ENCODE measurements around the gene PRKN.

The PRKN gene

DNA sequence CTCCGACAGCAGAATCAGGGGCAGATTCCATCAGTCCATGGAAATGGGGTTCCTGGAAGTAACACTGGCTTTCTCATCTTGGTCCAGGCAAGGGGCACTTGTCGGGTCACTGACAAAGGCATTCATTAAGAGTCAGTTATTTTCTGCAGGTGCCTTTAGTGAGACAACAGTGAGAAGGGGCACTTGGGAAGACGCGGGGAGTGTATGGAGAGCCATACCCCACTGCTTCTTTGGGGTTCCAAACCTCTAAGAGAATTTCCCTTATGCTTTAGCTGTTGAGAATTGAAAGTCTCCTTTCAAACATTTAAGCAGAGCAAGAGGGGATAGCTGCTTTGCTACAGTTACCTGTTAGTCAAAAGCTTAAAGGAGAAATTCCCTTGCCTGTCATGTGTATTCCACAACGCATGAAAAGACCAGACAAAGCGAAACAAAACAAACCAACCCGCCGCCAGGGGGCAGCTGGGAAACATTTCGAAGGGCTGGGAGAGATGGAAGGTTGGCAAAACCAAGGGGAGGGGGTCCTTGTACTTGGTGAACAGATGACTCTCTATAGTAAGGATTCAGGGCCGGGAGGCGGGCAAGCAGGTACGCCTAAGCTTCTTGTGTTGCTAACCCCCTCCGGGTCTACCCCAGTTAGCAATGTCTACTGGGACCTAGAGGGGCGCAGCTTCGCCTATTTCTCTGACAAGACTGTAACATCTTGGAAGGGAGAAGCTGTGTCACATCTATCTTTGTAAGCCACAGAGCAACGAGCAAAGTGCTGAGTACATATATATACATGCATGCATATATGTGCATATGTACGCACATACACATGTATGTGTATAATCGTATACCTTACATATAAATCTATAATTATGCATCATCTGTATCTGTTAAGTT is 978.8 kb downstream of the PRKN start:
- no peak for DNase-seq (ENCODE audit: low read depth)
- TF ChIP-seq, protein P1, sequence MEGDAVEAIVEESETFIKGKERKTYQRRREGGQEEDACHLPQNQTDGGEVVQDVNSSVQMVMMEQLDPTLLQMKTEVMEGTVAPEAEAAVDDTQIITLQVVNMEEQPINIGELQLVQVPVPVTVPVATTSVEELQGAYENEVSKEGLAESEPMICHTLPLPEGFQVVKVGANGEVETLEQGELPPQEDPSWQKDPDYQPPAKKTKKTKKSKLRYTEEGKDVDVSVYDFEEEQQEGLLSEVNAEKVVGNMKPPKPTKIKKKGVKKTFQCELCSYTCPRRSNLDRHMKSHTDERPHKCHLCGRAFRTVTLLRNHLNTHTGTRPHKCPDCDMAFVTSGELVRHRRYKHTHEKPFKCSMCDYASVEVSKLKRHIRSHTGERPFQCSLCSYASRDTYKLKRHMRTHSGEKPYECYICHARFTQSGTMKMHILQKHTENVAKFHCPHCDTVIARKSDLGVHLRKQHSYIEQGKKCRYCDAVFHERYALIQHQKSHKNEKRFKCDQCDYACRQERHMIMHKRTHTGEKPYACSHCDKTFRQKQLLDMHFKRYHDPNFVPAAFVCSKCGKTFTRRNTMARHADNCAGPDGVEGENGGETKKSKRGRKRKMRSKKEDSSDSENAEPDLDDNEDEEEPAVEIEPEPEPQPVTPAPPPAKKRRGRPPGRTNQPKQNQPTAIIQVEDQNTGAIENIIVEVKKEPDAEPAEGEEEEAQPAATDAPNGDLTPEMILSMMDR (IDR thresholded peaks at IDR 0.05; ENCODE audit: low read depth, low read length, missing control alignments): no peak
- H3K4me3 ChIP-seq (ENCODE audit: low read depth, low read length): no peak overlapping the region

DNA sequence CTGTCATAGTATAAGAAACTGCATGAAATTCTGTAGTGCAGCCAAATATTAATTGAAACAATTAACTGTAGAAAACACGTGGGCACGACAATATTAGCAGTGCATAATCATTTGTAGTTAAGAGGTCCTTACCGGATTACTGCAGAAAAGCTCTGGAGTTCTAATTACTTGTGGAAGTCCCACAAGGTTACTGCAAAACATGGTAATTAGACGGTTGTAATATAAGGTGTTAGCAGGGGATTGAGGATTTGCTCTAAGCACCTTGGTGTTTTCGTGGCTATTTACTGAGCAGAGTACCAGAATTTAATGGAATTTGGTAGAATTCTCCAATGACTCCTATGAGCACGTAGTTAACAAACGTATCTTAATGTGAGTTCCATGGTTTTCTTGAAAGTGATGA is 980.1 kb downstream of the PRKN start:
- no peak for DNase-seq (ENCODE audit: low read depth)
- TF ChIP-seq, protein P1 (IDR thresholded peaks at IDR 0.05; ENCODE audit: low read depth, low read length, missing control alignments): no peak
- no peak overlapping the region for H3K4me3 ChIP-seq (ENCODE audit: low read depth, low read length)

DNA sequence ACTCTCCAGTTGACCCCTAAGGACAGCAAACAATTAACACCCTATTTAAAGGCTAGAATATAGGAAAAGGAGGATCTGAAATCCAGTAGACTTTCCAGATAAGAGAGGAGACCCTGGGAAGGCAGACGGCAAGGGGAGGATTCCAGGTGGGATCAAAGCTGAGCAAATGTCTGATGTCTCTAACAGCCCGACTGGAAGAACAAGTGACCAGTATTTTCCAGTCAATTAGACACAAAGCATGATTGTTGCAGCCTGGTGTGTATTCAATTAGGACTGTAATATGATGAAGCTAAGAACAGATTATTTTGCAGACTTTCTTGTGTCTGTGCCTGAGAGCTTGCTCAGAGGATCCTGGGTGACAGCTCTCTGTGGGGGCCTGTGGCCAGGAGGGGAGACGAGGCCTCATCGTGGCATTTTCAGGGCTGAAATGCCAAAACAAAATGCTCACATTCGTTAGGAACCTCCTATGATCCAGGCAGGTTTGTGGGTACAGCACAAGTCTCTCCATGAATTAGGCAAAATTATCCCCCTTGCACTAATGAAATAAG is 981.9 kb downstream of the PRKN start:
- TF ChIP-seq, protein P1 (IDR thresholded peaks at IDR 0.05; ENCODE audit: low read depth, low read length, missing control alignments): no peak
- DNase-seq (ENCODE audit: low read depth): no peak
- H3K4me3 ChIP-seq (ENCODE audit: low read depth, low read length): no peak overlapping the region

DNA sequence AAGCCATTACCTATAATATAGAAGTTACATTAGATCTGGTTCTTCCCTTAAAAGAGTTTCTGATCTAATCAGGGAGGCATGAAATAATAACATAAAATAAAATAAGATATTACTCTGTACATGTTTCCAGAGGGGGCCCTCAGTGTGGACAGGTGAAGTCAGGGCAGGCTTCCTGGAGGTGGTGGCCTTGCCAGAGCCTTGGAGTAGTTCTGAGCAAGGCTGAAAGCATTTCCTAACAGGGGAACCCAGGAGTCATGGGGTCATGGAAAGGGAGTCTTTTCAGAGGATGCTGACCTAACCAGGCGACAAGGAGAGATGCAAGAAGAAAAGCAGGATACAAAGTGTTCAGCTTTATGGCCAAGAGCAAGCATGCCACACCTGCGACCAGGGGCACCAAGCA is 982.4 kb downstream of the PRKN start:
- TF ChIP-seq, protein P1 (IDR thresholded peaks at IDR 0.05; ENCODE audit: low read depth, low read length, missing control alignments): no peak
- H3K4me3 ChIP-seq (ENCODE audit: low read depth, low read length): no peak overlapping the region
- DNase-seq (ENCODE audit: low read depth): no peak

DNA sequence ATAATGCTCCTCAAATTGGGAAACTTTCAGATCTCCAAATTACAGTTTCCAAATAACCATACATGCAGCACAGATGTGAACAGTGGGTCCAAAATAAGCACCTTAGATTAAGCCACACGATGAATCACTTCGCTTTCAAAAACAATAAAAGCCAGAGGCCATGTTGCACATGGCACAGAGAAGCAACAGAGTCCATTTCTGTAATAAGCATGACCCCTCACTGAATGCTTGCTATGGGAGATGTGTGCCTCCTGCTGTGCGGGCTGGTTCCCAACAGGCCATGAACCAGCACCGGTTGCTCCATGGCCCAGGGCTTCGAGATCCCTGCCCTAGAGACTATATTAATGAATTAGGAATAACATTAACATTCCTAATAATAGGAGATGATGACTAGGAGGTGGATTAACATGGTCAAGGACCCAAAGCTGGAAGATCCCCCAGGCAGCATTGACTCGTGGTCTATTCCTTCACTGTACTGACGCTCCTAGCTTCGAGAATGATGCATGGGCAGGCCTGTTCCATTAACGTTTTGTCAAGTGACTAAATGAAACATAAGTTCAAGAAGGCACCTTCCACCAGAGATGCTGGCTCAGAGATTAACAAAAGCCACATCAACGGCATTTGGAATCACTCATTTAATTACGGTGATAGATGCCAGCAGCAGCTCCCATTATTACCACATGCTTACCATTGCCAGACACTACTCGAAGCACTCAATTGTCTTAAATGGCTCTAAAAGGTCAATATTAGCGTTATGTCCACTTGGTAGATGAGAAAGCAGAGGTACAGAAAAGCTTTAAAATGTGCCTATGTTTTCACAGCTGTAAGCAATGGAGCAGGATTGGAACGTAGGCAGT is 983.1 kb downstream of the PRKN start:
- no peak for DNase-seq (ENCODE audit: low read depth)
- TF ChIP-seq, protein P1 (IDR thresholded peaks at IDR 0.05; ENCODE audit: low read depth, low read length, missing control alignments): no peak
- no peak overlapping the region for H3K4me3 ChIP-seq (ENCODE audit: low read depth, low read length)

DNA sequence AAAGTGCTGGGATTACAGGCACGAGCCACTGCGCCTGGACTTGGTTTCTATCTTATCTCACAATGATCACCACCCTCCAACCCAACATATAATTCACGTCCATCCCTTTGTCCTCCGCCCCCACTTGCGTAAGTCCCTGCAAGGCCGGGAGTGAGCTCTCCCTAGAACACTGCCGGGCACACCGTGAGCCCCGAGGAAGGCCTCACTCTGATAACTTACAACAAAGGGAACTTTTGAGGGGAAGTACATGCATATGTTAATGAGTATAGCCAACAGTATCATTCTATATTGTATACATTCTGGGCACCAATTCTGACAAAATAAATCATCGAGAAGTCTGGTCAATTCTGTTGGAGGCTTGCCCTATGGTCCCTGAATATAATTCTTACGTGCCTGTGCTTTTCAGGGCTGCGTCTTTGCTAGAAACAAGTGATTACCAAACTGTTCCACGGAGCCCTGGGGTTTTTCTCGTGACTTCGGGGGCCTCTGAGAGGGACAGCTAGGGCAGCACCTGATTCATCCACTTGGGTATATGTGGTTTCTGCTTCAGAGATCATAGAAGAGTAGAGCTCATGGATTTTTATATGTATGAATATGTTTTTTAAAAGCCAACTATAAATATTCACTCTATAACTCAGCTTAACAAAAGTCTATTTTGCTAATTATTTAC is 983.9 kb downstream of the PRKN start:
- H3K4me3 ChIP-seq (ENCODE audit: low read depth, low read length): no peak overlapping the region
- no peak for DNase-seq (ENCODE audit: low read depth)
- TF ChIP-seq, protein P1 (IDR thresholded peaks at IDR 0.05; ENCODE audit: low read depth, low read length, missing control alignments): no peak

All from GM12864 (cell line).